ENCODE results near the gene ITSN1. TPM values are rescaled to one million over a fixed set of nuclear protein-coding genes. Genes with fewer than 3 reads are reported as not detected.

The ITSN1 gene
- total and polyA plus RNA-seq, 2 of the 13 experiments (the other 11 are each of a cell fraction or from before 2014, with no cell fraction given) = 26.1 to 33.8 TPM

DNA sequence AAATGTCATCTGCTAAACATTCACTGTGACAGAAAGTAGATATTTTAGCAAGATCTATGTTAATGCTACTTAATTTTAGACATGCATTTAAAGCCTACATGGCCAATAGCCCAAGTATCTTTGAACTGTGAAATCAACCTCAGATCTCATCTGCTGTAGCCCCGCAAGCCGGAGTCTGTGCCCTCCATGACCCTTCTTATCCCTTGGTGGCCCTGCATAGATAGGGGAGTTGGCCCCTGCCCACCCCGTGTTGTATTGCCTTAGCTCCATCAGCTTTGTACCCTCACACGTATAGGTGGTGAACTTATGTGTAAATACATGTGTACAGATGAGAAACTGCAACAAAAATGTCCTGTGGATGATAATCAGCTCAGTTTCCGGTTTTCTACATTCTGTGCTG is 254.8 kb downstream of the ITSN1 start:
- CTCF ChIA-PET (ENCODE audit: low intra/inter-chr PET ratio, low total read pairs) = no interaction called here
- no peaks in the 10 kb centered on the region for H4K20me1 ChIP-seq (ENCODE audit: insufficient read depth, low read length)
- H3K9ac ChIP-seq (ENCODE audit: insufficient read depth, low read depth, low read length) = no peak overlapping the region
- FAIRE-seq (no peak), ATAC-seq (no peak), DNase-seq (ENCODE audit: low spot score) (no peak)
- no peak overlapping the region for H2AFZ ChIP-seq (ENCODE audit: low read length)
- no peak overlapping the region for H3K27ac ChIP-seq (ENCODE audit: extremely low read length, insufficient read depth, low read length)
- peaks cover 30% of the 10 kb centered on the region for H3K4me1 ChIP-seq (ENCODE audit: insufficient read depth, low read length)
- no peaks in the 10 kb centered on the region; a peak in 2 of 5 replicates for H3K36me3 ChIP-seq (replicated peaks in 1 of 2; ENCODE audit: control insufficient read depth in 1 of 2, insufficient read depth in 2 of 2, low read length in 2 of 2)
- H3K9me3 ChIP-seq (ENCODE audit: low read length) = no peaks in the 10 kb centered on the region
- intact Hi-C loops (cut with micrococcal nuclease; ENCODE audit: unreplicated experiment) (no loop called here), in situ Hi-C loops (cut with HindIII; ENCODE audit: extremely low pct_ligation_motif_present, low pct_unique_long_range_greater_than_20kb) (no loop called here)
- POLR2A ChIA-PET = no interaction called here
- no peaks in the 10 kb centered on the region for H3K79me2 ChIP-seq (ENCODE audit: insufficient read depth, low read length)
- H3K27me3 ChIP-seq (ENCODE audit: control insufficient read depth in 1 of 2, insufficient read depth in 2 of 2, low read length in 2 of 2) = peaks cover 0 to 10% of the 10 kb centered on the region in 2 experiments; a peak in 1 of 5 replicates
- no peak for TF ChIP-seq STAT5B (CRISPR knock-in tag; IDR thresholded peaks at IDR 0.05)
- TF ChIP-seq NR3C1 (CRISPR knock-in tag; IDR thresholded peaks at IDR 0.05) = no peak
- TF ChIP-seq SALL1 (CRISPR knock-in tag; IDR thresholded peaks at IDR 0.05) = no peak
- TF ChIP-seq ZNF792 (CRISPR knock-in tag; IDR thresholded peaks at IDR 0.05) = no peak
- TF ChIP-seq, protein P1, sequence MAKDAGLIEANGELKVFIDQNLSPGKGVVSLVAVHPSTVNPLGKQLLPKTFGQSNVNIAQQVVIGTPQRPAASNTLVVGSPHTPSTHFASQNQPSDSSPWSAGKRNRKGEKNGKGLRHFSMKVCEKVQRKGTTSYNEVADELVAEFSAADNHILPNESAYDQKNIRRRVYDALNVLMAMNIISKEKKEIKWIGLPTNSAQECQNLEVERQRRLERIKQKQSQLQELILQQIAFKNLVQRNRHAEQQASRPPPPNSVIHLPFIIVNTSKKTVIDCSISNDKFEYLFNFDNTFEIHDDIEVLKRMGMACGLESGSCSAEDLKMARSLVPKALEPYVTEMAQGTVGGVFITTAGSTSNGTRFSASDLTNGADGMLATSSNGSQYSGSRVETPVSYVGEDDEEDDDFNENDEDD (CRISPR knock-in tag; IDR thresholded peaks at IDR 0.05; ENCODE audit: borderline replicate concordance) = no peak
- TF ChIP-seq ZNF274 (CRISPR knock-in tag; IDR thresholded peaks at IDR 0.05) = no peak
- no peak for TF ChIP-seq ZNF431 (CRISPR knock-in tag; IDR thresholded peaks at IDR 0.05; ENCODE audit: borderline replicate concordance, low read depth)
- no peak for TF ChIP-seq KMT2A (CRISPR knock-in tag; IDR thresholded peaks at IDR 0.05)
- TF ChIP-seq BORCS8-MEF2B (CRISPR knock-in tag; IDR thresholded peaks at IDR 0.05) = no peak
- no peak for TF ChIP-seq ZBTB8A (CRISPR knock-in tag; IDR thresholded peaks at IDR 0.05; ENCODE audit: borderline replicate concordance, low read depth)
- H3K4me3 ChIP-seq (replicated peaks in 1 of 3; ENCODE audit: insufficient read depth in 1 of 3, low read depth in 2 of 3, low read length in 3 of 3) = no peak overlapping the region
- no peak overlapping the region for H3K4me2 ChIP-seq (ENCODE audit: low read depth, low read length)
- 57% methylated on average over 5 of the region's 5 CpGs for WGBS (ENCODE audit: low lambda C conversion rate)
- BruUV-seq (replicated peaks) = no TSS peak
